ENCODE measurements around the gene LPO.

LPO gene

DNA sequence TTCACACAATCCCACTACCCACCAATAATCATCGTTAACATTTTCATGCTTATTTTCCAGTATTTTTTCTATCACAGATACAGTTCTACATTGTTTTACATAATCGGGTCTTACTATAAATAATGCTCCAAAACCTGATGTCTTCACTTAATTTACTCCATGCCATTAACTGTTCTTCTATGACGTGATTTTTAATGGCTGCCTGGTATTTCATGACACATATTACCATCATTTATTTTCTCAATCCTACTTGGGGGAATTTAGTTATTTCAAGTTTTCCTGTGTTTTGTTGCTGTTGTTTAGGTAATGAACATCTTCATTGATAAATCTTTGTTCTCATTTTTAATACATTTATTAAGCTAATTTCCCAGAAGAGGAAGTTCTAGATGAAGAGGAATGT is 14.7 kb downstream of the LPO start:
- no peak for DNase-seq (ENCODE audit: extremely low read depth, low read depth)
- TF ChIP-seq CTCF (IDR thresholded peaks at IDR 0.05; ENCODE audit: low read depth, low read length) = no peak

DNA sequence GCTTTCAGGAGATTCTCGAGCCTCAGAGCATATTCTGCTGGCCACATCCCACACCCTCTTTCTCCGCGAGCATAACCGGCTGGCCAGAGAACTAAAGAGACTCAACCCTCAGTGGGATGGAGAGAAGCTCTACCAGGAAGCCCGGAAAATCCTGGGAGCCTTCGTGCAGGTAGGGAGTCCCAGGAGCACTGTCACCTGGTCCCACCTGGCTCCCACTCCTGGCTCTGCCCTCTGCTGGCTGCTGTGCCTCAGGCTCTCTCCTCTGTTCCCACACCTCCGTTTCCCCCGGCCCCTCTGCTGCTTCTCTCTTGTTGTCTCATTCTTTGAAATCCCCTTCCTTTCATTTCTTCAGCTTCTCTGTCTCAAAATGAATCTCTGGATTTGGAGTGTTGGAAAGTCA is 16.4 kb downstream of the LPO start:
- DNase-seq (ENCODE audit: extremely low read depth, low read depth) = no peak
- no peak for TF ChIP-seq CTCF (IDR thresholded peaks at IDR 0.05; ENCODE audit: low read depth, low read length)

DNA sequence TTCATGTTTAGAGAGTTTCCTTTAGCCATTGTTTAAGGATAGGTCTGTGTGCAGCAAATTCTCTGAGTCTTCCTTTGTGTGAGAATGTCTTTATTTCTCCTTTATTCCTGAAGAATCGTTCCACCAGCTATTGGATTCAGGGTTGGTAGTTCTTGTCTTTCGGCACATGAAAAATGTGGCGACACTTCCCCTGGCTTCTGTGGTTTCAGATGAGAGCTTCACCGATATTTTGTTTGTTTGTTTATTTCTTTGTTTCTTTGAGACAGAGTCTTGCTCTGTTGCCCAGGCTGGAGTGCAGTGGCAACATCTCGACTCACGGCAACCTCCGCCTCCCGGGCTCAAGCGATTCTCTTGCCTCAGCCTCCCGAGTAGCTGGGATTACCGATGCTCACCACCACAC is 23.8 kb downstream of the LPO start:
- no peak for TF ChIP-seq CTCF (IDR thresholded peaks at IDR 0.05; ENCODE audit: low read depth, low read length)

DNA sequence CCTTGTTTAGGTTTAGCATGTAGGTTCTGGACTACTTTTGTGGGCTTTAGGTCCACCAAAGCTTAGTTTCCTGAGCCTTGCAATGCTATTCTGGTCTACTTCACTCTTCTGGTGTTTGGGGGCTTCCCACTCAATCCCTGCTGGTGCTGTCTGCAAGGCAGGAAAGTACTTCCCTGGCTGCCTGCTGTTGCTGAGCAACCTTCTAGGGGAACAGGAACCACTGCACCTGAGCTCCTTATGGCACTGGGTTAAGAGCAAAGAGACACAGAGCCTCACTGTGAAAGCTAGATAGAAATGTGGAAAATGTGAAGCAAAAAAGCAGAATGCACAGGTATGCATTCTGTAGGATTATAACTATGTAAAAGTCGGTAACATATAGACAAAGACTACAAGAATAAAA is 25.4 kb downstream of the LPO start:
- no peak for TF ChIP-seq CTCF (IDR thresholded peaks at IDR 0.05; ENCODE audit: low read depth, low read length)
- DNase-seq (ENCODE audit: extremely low read depth, low read depth) = no peak

More for the DNA sequence above, 23.8 kb downstream of the LPO start:
- DNase-seq (ENCODE audit: extremely low read depth, low read depth) = no peak

DNA sequence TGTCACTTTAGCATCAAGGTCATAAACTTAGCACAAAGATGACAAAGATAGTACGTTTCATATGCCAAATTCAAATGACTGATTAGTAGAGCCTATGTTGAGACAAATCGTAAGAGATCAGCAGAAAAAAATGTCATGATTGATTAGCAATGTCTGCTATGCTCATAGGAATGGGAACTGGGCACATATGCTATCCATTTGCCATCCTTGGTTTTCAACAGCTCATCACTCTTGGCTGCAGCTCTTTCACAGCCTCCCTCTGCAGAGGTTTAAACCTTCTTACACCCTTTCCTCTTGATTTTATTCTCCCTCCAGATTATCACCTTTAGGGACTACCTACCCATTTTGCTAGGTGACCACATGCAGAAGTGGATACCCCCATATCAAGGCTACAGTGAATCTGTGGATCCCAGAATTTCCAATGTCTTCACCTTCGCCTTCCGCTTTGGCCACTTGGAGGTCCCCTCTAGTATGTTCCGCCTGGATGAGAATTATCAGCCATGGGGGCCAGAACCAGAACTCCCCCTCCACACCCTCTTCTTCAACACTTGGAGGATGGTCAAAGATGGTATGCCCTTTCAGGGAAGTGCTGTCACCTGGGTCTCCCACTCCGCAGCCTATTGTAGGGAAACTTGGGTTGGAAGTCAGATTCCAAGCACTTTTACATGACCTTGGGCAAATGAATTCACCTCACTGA is 26.2 kb downstream of the LPO start:
- no peak for DNase-seq (ENCODE audit: extremely low read depth, low read depth)

GRCh38 chr17:58265271-58265670 is 26.9 kb downstream of the LPO start:
- DNase-seq (ENCODE audit: extremely low read depth, low read depth) = no peak
- TF ChIP-seq CTCF (IDR thresholded peaks at IDR 0.05; ENCODE audit: low read depth, low read length) = no peak

More for the DNA sequence above, 26.2 kb downstream of the LPO start:
- no peak for TF ChIP-seq CTCF (IDR thresholded peaks at IDR 0.05; ENCODE audit: low read depth, low read length)

DNA sequence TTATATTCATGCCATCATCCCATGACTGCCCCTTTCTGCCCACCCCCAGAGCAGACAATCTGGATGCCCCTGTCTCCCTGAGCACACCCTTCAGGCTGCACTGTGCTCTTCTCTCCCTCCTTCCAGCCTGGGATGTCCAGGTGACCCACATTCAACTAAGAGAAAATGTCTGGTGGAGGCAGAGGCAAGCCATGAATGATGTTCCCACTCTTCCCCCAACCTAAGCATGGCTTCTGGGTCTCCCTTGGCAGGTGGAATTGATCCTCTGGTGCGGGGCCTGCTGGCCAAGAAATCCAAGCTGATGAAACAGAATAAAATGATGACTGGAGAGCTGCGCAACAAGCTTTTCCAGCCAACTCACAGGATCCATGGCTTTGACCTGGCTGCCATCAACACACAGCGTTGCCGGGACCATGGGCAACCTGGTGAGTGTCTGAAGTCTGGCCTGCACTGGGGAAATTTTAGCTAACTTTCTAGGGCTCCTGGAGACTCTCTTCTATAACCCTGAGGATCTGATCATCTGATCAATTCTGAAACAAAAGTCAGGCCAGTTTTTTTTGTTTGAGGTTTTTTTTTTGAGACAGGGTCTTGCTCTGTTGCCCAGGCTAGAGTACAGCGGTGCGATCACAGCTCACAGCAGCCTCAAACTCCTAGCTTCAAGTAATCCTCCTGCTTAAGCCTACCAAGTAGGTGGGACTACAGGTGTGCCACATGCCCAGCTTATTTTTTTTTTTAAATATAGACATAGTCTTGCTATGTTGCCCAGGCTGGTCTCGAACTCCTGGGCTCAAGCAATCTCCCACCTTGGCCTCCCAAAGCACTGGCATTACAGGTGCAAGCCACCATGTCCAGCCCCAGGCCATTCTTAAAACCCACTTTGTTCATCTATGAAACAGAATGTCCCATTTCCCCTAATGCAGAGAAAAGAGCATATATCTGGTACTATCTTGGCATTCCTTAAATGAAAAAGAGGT is 27.8 kb downstream of the LPO start:
- TF ChIP-seq CTCF (IDR thresholded peaks at IDR 0.05; ENCODE audit: low read depth, low read length) = no peak
- no peak for DNase-seq (ENCODE audit: extremely low read depth, low read depth)

Measured in AG09319 (cell line).